ENCODE results near the gene C20orf202.
"Not testable (repeated sequence)": the region's sequence is repeated elsewhere in the genome, so short reads cannot be mapped to it uniquely, and the experiment has no call there.

The C20orf202 gene

DNA sequence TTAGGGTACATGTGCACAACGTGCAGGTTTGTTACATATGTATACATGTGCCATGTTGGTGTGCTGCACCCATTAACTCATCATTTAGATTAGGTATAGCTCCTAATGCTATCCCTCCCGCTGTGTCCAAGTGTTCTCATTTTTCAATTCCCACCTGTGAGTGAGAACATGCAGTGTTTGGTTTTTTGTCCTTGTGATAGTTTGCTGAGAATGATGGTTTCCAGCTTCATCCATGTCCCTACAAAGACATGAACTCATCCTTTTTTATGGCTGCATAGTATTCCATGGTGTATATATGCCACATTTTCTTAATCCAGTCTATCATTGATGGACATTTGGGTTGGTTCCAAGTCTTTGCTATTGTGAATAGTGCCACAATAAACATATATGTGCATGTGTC is 47.0 kb downstream of the C20orf202 start:
- DNase-seq, result not testable (repeated sequence)

DNA sequence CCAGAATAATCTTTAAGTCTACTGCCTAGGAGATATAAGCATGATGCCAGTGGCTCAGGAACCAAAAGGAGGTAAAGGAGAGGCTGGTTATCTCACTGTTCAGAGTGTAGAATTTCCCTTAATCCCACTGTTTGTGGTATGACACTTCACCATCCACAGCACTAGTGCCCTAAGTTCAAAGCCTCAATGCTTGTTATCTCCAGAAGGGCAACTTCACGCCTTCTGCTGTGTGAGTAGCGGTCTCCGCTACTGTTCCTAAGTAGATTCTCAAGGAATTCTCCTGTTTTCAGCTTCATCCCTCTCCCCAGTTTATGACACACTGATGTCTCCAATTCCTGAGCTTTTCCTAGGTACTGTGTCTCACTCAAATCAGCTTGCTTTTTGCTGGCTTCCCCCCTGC is 49.2 kb downstream of the C20orf202 start:
- DNase-seq, result no peak

DNA sequence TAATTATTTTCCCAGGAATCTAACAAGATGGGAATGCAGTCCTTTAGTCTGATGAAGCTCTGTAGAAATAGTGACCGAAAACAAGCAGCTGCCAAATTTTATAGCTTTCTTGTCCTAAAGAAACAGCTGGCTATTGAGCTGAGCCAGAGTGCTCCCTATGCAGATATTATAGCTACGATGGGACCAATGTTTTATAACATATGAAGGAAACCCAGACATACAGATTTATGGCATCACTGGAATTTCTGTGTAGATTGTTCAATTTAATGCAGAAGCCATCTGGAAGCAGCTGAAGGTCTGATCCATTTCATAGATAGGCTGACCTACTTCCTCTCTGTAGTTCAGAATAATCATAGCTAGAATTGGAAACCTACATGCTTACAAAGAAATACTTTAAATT is 51.0 kb downstream of the C20orf202 start:
- DNase-seq, result no peak

DNA sequence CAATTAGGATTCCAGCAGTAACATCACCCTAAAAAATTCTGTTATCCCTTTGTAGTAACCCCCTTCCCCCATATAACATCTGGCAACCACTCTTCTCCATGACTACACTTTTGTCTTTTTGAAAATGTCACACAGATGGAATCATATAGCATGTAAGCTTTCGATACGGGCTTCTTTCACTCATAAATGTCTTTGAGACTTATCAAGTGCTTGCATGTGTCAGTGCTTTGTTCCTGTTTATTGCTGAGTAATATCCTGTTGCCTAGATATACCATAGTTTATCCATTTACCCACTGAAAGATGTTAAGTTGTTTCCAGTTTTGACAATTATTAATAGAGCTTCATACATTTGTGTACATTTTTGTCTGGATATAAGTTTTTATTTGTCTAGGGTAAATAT is 52.4 kb downstream of the C20orf202 start:
- peak in 2 of 4 experiments; percentile 9 to 10 for DNase-seq

Data from suppressor macrophage (primary cell).